K562 (cell line): ENCODE data around the gene PDE8A. TPM values are rescaled to one million over a fixed set of nuclear protein-coding genes. Genes with fewer than 3 reads are reported as not detected.

Source experiments
- ATAC-seq: fragments of 200-7000 bp; cut with Tn5 transposase; 3 replicates; pipeline ENCODE4 v1.9.1; 2020; ENCODE audit warnings: moderate library complexity
- BruUV-seq: library from RNA; stranded (reverse); fragments of 400-500 nt; replicated peaks from 2 replicates; lab custom pipeline; 2021; lab: Mats Ljungman, UMichigan
- CTCF ChIA-PET: fragments of 300-600 bp; formaldehyde crosslinking; extraction: SDS; loops from one replicate; lab custom pipeline; 2021; ENCODE audit warnings: low intra/inter-chr PET ratio; lab: Yijun Ruan, JAX
- POLR2A ChIA-PET: fragments of 300-600, 350-650 bp; sonication (Branson Sonifier 250); formaldehyde crosslinking; extraction: SDS; loops from one replicate; lab custom pipeline; 2021; ENCODE audit warnings: antibody characterized with exemption, inconsistent platforms; lab: Yijun Ruan, JAX
- DNase-seq, 4 experiments: peaks; one replicate each; pipeline versions ENCODE4 v3.0.0 to v3.0.0-alpha.2; 2011 to 2018; ENCODE audit warnings: low spot score in 3 of 4, mixed read lengths in 3 of 4; ENCODE audit errors: extremely low read depth in 1 of 4
- FAIRE-seq: peaks from 2 replicates; lab custom pipeline; 2011; peaks lifted over from hg19 to GRCh38; lab: Jason Lieb, UNC
- H2AFZ ChIP-seq: 2 replicates; pipeline ENCODE4 v1.6.0; 2011; ENCODE audit warnings: low read depth, low read length, control low read depth, inconsistent platforms
- H3K27ac ChIP-seq: fragments of 200-600 bp; 3 replicates; pipeline ENCODE4 v1.8.0; 2011; ENCODE audit warnings: low read depth, mild to moderate bottlenecking, control low read depth, inconsistent platforms, low read length, moderate library complexity, mixed read lengths; ENCODE audit errors: extremely low read depth
- H3K27me3 ChIP-seq, 2 experiments: fragments of 300-600 bp in 1 of 2; 2 replicates in 1 of 2; 3 replicates in 1 of 2; pipeline versions ENCODE4 v1.6.0 to v1.8.0; 2011; ENCODE audit warnings: inconsistent platforms in 2 of 2, low read length in 2 of 2, mild to moderate bottlenecking in 1 of 2, mixed read lengths in 1 of 2, moderate library complexity in 1 of 2; ENCODE audit not compliant: control insufficient read depth in 2 of 2, insufficient read depth in 2 of 2
- H3K36me3 ChIP-seq: fragments of 300-600 bp; 3 replicates; pipeline ENCODE4 v1.8.0; 2011; ENCODE audit warnings: mild to moderate bottlenecking, low read length, inconsistent platforms; ENCODE audit not compliant: control insufficient read depth, insufficient read depth
- H3K4me1 ChIP-seq, 2 experiments: fragments of 200-600 bp in 1 of 2; replicated peaks in 1 of 2; 2 replicates in 1 of 2; 3 replicates in 1 of 2; pipeline versions ENCODE4 v1.5.1 to v1.8.0; 2011; ENCODE audit warnings: inconsistent platforms in 2 of 2, low read length in 2 of 2, mild to moderate bottlenecking in 1 of 2, mixed read lengths in 1 of 2, moderate library complexity in 1 of 2; ENCODE audit not compliant: control insufficient read depth in 2 of 2, insufficient read depth in 2 of 2
- H3K4me2 ChIP-seq: 2 replicates; pipeline ENCODE4 v1.6.1; 2011; ENCODE audit warnings: low read length, control low read depth, inconsistent platforms, mixed read lengths; ENCODE audit not compliant: insufficient read depth
- H3K4me3 ChIP-seq: fragments of 200-600 bp; sonication (generic), shearing (Covaris generic); 2 replicates; pipeline ENCODE4 v1.5.1; 2016; ENCODE audit warnings: control low read depth, inconsistent platforms
- H3K79me2 ChIP-seq: fragments of 200-600 bp; 3 replicates; pipeline ENCODE4 v1.8.0; 2011; ENCODE audit warnings: low read length, inconsistent platforms; ENCODE audit not compliant: control insufficient read depth, insufficient read depth
- H3K9ac ChIP-seq, 2 experiments: 2 replicates each; pipeline versions ENCODE4 v1.6.0 to v1.6.1; 2011; ENCODE audit warnings: low read depth in 2 of 2, low read length in 2 of 2, control low read depth in 1 of 2, inconsistent platforms in 1 of 2, mild to moderate bottlenecking in 1 of 2, mixed read lengths in 1 of 2; ENCODE audit not compliant: insufficient read depth in 1 of 2
- H3K9me1 ChIP-seq: one replicate; pipeline ENCODE4 v1.6.0; 2011; ENCODE audit warnings: inconsistent platforms, mild to moderate bottlenecking, low read length, moderate library complexity; ENCODE audit not compliant: control insufficient read depth, insufficient read depth
- H3K9me3 ChIP-seq: replicated peaks from 2 replicates; pipeline ENCODE4 v1.5.1; 2011; ENCODE audit warnings: low read depth, low read length, inconsistent platforms; ENCODE audit not compliant: control insufficient read depth, insufficient read depth
- H4K20me1 ChIP-seq: replicated peaks from 2 replicates; pipeline ENCODE4 v1.6.1; 2011; ENCODE audit warnings: low read length, inconsistent platforms, mixed read lengths; ENCODE audit not compliant: control insufficient read depth, insufficient read depth
- CBX2 ChIP-seq: fragments of 200-600 bp; sonication (generic); IDR thresholded peaks from one replicate; pipeline ENCODE4 v1.6.1; 2012; ENCODE audit warnings: mild to moderate bottlenecking, low read length, inconsistent platforms; ENCODE audit not compliant: insufficient read depth, poor library complexity, severe bottlenecking
- GTF2F1 ChIP-seq: IDR thresholded peaks from 2 replicates; pipeline ENCODE4 v1.6.1; 2011; ENCODE audit warnings: low read depth, low read length, improper control_type of control experiment
- MXD1 ChIP-seq: fragments of 250-450 bp; sonication (Bioruptor Pico); IDR thresholded peaks from 2 replicates; pipeline ENCODE4 v1.8.0; 2021; ENCODE audit warnings: borderline replicate concordance, mild to moderate bottlenecking, moderate library complexity; ENCODE audit not compliant: poor library complexity, severe bottlenecking
- NEUROD1 ChIP-seq: fragments of 150-350 bp; IDR thresholded peaks from 2 replicates; pipeline ENCODE4 v1.6.1; 2014; ENCODE audit warnings: borderline replicate concordance, low read length, low read depth; ENCODE audit not compliant: partially characterized antibody
- PCBP2 ChIP-seq: fragments of 200-400 bp; formaldehyde crosslinking; IDR thresholded peaks from 2 replicates; pipeline ENCODE4 v1.6.1; 2018; ENCODE audit warnings: low read length, low read depth, mild to moderate bottlenecking, moderate library complexity; ENCODE audit not compliant: poor library complexity, severe bottlenecking
- POLR2AphosphoS5 ChIP-seq: IDR thresholded peaks from 2 replicates; pipeline ENCODE4 v1.6.1; 2011; ENCODE audit warnings: mild to moderate bottlenecking, low read depth, low read length, moderate library complexity; ENCODE audit not compliant: control insufficient read depth, insufficient read depth
- RNF2 ChIP-seq: sonication (generic); IDR thresholded peaks from 2 replicates; pipeline ENCODE4 v1.6.1; 2016
- SAP30 ChIP-seq: fragments of 200-600 bp; sonication (generic); IDR thresholded peaks from 2 replicates; pipeline ENCODE4 v1.6.1; 2012; ENCODE audit warnings: borderline replicate concordance, low read depth, mild to moderate bottlenecking, moderate library complexity, low read length, control low read depth, inconsistent platforms; ENCODE audit not compliant: insufficient read depth, poor library complexity, severe bottlenecking
- SMARCE1 ChIP-seq: fragments of 450-650 bp; IDR thresholded peaks from 2 replicates; pipeline ENCODE4 v1.7.1; 2016; ENCODE audit warnings: mild to moderate bottlenecking
- TEAD2 ChIP-seq: fragments of 450-650 bp; IDR thresholded peaks from 2 replicates; pipeline ENCODE4 v1.6.1; 2016; ENCODE audit warnings: missing genetic modification characterization, control low read depth, missing compliant biosample characterization
- ZNF449 ChIP-seq: fragments of 250-450 bp; sonication (Bioruptor Pico); IDR thresholded peaks from 2 replicates; pipeline ENCODE4 v1.8.0; 2022; ENCODE audit warnings: moderate library complexity, mild to moderate bottlenecking, inconsistent platforms
- WGBS: fragments of 100-300 bp; shearing (Covaris generic); methylation state at CpG from one replicate; pipeline ENCODE4 v1.1.6; 2016; ENCODE audit warnings: low coverage, mixed read lengths; ENCODE audit not compliant: insufficient coverage; ENCODE audit errors: missing lambda C conversion rate; 5-methylcytosine and 5-hydroxymethylcytosine counted together
- in situ Hi-C: fragments of 300-500 bp; cut with MboI; formaldehyde crosslinking; loops from 4 replicates; pipeline ENCODE4 v1.15.0; 2018; ENCODE audit warnings: inconsistent platforms, mixed read lengths
- intact Hi-C: fragments of 100-400 bp; cut with micrococcal nuclease; formaldehyde crosslinking; loops from 2 replicates; pipeline ENCODE4 v1.14.2; 2022
- polyA plus RNA-seq, 8 experiments: library from polyadenylated mRNA; depleted of rRNA in 4 of 8; stranded (reverse) in 5 of 8; unstranded in 3 of 8; fragments of >200 nt; fragmentation: Nextera tagmentation in 2 of 8; fragmentation: Illumina TruSeq in 1 of 8; extraction: Ambion mirVana in 2 of 8; extraction: Trizol in 1 of 8; gene quantifications; 2 replicates each; pipeline versions ENCODE4 v1.2.1 to v1.2.3, GENCODE V29; 2011 to 2014; ENCODE audit warnings: inconsistent platforms in 1 of 8, missing spikeins in 1 of 8
- total RNA-seq, 7 experiments: library from RNA; depleted of rRNA in 6 of 7; stranded (reverse); fragments of >200 nt in 6 of 7; fragmentation: Illumina TruSeq in 2 of 7; extraction: Trizol in 2 of 7; gene quantifications; 2 replicates each; pipeline versions ENCODE4 v1.2.1 to v1.2.3, GENCODE V29; 2011 to 2021; ENCODE audit warnings: low replicate concordance in 1 of 7

The PDE8A gene
- total and polyA plus RNA-seq, 9 of the 15 experiments (the other 6 are each of a cell fraction or from before 2014, with no cell fraction given) = 5.9 to 40.3 (median 19.8) TPM

GRCh38 chr15:85048430-85048829, 66.8 kb downstream of the PDE8A start:
- Histone ChIP-seq H3K4me3 (no peak overlapping the region), H4K20me1 (no peaks in the 10 kb centered on the region), H3K4me2 (no peak overlapping the region), H3K9me1 (no peaks in the 10 kb centered on the region), H3K9ac (no peak overlapping the region), H3K79me2 (peaks cover 70% of the 10 kb centered on the region), H2AFZ (no peak overlapping the region), H3K27me3 (no peaks in the 10 kb centered on the region), H3K4me1 (peaks cover 0 to 26% of the 10 kb centered on the region in 2 experiments; a peak in 3 of 5 replicates), H3K36me3 (no peaks in the 10 kb centered on the region), H3K27ac (0 out of 3 replicates have a peak overlapping the region, but pooled peaks have one; percentile 28), H3K9me3 (no peaks in the 10 kb centered on the region)
- intact Hi-C loops = loop anchor here (10.0 kb wide), 1 partner anchor 164 kb away; the partner anchor contains the start of gene SLC28A1
- WGBS = 73% methylated on average over 6 of the region's 6 CpGs
- FAIRE-seq (no peak), DNase-seq (no peak), ATAC-seq (no peak)
- ChIA-PET POLR2A (interaction anchor here (0.8 kb wide), 1 partner anchor 24 kb away, joined by 3 read pairs; no protein-coding TSS in a partner anchor), CTCF (interaction anchor here (1.0 kb wide), 1 partner anchor 186 kb away, joined by 3 read pairs; no protein-coding TSS in a partner anchor)
- in situ Hi-C loops = no loop called here
- no TSS peak for BruUV-seq
- TF ChIP-seq CBX2 (no peak), SAP30 (no peak), NEUROD1 (no peak), MXD1 (CRISPR knock-in tag) (no peak), ZNF449 (CRISPR knock-in tag) (no peak), GTF2F1 (no peak), POLR2AphosphoS5 (no peak), RNF2 (no peak), SMARCE1 (no peak), TEAD2 (no peak), PCBP2 (no peak)
